Stimulated activated CD4-positive, alpha-beta T cell treated with anti-CD3 and anti-CD28 coated beads, Interleukin-12 subunit alpha, Interleukin-12 subunit beta, amount 100 ng/mL, for 4 hours (primary cell): ENCODE results near the gene KLK7.
"Not testable (repeated sequence)": the region's sequence is repeated elsewhere in the genome, so short reads cannot be mapped to it uniquely, and the experiment has no call there.

Source experiments
- DNase-seq: peaks from one replicate; pipeline ENCODE4 v3.0.0-alpha.2; 2020

KLK7 gene

GRCh38 chr19:51010066-51010795 lies 26.5 kb upstream of the KLK7 start:
- no peak for DNase-seq

DNA sequence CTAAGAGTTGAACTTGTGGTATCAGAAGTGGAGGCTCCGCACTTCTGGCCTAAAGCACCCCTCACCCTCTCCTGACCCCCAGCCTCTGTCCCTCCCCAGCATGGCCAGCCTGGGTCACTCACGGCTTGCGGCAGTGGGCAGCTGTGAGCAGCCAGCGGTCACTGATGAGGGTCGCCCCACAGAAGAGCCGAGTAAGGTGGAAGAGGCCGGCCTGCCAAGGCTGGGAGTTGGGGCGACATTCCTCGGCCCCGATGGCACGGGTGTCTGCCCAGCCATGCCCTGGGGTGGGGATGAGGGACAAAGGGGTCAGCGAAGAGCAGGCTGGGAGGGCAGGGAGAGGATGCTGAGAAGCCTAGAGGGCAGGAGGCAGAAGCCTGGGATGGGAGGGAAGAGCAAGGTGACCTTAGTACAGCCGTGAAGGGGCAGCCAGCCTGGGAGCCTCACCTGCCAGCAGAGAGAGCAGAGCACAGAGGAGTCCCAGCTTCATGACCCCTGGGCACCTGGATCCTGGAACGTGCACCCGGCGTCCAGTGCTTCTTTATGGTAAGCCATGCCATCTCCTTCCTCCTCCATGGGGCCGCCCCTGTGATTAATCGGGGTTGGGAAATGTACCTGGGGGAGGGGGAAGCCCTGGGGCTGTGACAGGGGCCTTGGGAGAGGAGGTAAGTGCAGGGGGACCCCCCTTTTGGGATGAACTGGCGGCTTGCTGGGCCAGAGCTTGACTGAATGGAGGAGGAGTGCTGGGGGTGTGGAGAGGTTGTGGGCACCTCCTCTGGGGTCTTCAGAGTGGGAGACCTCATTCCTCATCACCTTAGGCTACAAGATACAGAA lies 25.6 kb upstream of the KLK7 start:
- no peak for DNase-seq

DNA sequence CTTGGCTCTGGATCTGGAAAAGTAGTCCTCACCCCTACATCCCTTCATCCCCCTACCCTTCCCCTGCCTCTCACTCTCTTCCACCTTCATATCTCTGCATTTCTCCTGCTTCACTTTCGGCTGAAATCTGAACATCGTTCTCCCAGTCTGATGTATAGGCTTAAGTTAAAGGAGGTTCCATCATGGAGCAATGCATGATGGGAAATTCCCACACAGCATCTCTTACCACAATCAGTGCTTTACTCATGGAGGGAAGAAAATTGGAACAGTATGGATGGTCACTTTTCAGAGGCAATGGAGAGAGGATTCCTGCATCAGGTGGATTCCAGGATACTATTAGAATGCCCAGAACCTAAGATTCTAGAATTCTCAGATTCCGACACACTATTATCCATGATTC lies 23.8 kb upstream of the KLK7 start:
- no peak for DNase-seq

DNA sequence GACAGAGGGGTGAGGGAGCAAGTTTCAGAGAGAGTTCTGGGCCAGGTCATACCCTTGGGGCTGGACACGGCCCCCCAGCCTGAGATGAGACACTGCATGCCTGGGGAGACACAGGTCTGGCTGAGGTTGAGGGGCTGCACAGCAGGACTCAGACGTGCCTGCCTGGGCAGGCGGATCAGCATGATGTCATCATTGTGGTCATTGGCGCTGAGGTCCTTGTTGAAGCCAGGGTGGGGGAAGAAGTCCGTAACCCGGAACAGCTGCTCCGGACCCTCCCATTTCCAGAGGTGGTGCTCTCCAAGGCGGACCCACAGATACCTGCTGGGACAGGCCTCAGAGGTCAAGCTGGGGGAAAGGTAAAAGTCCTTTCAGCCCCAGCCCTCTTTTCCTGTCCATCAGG lies 22.7 kb upstream of the KLK7 start:
- no peak for DNase-seq

GRCh38 chr19:51005248-51005647 lies 21.5 kb upstream of the KLK7 start:
- no peak for DNase-seq

DNA sequence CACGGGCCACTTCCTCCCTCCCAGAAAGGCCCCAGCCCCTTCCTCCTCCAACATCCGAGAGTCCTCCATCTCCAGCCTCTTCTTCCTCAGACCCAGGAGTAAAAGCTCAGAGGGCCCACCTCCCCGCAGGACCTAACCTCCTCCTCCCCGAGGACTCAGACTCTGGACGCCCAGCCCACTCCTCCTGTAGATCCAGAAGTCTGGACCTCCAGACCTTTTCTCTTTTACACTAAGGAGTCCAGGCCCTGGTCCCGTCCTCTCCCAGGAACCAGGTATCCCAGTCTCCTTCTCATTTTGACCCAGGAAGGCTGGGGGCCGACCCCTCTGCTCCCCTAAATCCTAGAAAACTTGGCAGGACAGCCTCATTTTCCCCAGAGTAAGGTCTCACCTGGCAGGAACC lies 19.6 kb upstream of the KLK7 start:
- DNase-seq: no peak

DNA sequence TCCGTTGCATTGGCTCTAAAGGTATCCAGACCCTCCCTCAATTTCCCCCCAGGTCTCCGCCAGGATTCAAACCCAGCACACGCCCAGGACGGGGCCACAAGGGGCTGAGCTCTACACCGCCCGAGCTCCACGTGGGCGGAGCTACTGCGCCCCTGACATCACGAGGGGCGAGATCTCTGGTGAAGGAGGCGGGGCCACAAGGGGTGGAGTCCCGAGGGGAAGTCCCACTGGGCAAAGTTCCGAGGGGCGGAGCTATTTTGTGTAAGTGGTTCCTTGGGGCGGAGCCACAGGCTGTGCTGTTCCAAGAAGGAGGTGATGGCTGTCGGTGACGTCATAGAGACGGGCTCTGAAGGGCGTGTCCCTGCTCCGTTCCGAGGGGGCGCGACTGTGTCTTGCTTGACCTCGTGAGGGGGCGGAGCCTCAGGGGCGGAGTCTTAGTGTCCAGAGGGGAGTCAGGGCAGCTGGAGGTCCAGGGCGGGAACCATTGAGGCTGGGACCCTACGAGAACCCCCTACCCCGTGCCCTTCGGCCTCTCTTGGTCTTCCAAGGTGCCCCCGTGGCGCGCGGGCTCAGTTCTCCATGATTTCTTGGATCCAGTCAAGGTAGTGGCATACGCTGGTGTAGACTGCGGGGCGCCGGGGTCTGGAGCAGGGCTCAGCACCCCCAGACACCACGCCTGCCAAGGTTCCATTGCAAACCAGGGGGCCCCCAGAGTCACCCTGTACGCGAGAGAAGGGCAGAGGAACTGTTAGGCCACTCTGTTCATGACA lies 19.0 kb upstream of the KLK7 start:
- DNase-seq: no peak

DNA sequence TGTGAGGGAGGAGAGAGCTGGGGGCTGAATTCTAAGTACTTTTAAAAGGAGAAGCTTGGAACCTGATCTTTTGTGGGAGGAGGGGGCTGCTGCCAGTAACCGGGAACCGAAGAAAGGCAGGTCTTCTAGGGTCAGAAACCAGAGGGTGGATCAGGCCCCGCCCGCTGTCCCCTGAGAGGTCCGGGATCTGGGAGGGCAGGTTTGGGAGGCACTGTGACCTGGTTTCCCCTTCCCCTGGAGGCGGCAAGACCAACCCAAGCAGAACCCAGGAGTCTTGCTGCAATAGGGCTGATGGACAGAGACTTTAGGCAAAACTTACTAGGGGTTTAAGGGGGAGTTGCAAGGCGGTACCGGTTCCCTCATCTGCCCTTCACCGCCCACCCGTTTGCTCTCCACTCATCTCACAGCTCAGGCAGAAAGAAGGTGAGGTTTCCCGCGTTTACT lies 18.4 kb upstream of the KLK7 start:
- no peak for DNase-seq

GRCh38 chr19:51001515-51001914 lies 17.8 kb upstream of the KLK7 start, which contains the start of gene KLK8:
TSS of gene KLK8 (minus strand) at chr19:51001604. CDS start at chr19:51001167, 437 bp downstream.
- no peak for DNase-seq

GRCh38 chr19:51000981-51001380 lies 17.3 kb upstream of the KLK7 start:
- DNase-seq: no peak

DNA sequence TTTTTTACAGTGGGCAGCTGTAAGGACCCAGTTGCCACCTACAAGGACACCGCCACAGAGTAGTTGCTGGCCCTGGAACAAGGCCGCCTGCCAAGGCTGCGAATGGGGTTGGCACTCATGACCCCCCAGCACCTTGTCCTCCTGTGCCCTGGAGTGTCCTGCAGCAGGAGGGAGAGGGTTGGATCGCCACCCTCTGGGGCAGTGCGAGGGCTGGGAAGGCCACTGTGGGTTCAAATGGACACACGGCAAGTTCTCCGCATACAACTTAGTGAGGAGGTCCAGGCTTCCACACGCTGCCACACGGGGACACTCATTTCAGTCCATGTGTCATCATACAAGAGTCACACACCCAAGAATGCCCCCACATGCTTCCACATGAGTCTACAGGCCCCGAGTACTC lies 16.7 kb upstream of the KLK7 start:
- no peak for DNase-seq

DNA sequence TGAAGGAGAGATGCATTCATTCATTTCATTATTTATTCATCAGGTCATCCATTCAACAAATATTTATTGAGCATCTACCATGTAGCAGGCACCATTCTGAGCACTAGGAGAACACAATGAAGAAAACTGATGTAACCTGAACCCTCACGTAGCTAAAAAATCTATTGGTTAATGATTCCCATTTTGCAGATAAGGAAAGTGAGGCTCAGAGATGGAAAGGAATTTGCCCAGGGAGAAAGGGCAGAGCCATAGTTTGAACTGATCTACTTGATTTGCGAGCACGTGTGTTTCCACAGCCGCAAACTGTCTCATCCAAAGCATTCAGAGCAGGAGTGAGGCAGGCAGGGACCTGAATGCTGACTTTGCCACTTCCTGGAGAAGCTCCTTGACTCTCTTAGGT lies 15.0 kb upstream of the KLK7 start:
- no peak for DNase-seq

- DNase-seq: no peak
These were observed 14.3 kb upstream of the KLK7 start for GRCh38 chr19:50998061-50998460.

- no peak for DNase-seq
These were observed 10.4 kb upstream of the KLK7 start for GRCh38 chr19:50994129-50994528.

DNA sequence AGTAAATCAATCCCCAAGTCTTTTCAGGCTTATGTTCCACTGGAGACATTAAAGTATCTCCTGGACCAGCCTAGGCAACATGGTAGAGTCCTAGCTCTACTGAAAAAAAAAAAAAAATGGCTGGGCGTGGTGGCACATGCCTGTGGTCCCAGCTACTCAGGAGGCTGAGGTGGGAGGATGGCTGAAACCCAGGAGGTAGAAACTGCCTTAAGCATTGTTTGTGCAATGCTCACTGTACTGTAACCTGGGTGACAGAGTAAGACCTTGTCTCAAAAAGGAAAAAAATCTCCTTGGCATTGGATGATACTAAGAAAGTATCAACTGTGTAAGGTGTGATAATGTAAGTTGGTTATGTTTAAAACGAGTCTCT lies 8.9 kb upstream of the KLK7 start:
- no peak for DNase-seq

- not testable (repeated sequence) for DNase-seq
These were observed 699 bp upstream of the KLK7 start for GRCh38 chr19:50984416-50984815.

DNA sequence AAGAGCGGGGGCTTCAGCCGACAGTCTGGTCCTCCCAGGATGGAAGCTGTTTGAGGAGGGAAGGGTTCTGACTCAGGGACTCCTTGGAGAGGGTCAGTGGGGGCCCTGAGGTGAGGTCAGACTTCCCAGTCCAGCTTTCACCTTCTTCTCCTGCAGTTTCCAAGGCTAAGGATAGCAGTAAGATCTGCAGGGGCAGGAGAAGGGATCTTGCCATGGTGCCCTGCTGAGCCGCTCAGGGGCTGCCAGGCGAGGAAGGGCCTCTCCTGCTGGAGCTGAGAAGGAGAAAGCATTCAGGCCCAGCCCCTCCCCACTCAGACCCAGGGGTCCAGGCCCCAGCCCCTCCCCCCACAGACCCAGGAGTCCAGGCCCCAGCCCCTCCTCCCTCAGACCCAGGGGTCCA lies 1.5 kb downstream of the KLK7 start:
- DNase-seq: no peak

DNA sequence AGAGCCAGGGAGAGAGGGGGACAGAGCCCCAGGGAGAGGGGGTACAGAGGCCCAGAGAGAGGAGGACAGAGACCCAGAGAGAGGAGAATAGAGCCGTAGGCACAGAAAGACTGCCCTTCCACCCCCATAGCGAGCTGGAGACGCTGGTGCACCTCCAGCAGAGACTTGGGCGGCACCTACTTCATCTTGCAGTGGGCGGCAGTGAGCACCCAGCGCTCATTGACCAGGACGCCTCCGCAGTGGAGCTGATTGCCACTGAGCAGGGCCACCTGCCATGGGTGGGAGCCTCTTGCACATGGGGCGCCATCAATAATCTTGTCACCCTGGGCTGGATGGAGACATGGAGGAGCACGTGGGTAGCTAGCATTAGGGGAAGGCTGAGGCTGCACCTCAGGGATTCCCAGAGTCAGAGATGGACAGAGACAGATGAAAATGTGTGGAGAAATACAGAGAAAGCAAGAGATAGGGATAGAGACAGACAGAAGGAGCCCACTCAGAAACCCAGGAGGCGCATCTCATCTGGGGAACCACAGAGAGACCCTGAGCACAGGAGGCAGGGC lies 2.0 kb downstream of the KLK7 start:
- no peak for DNase-seq

- DNase-seq: no peak
These were observed 3.5 kb downstream of the KLK7 start for GRCh38 chr19:50980208-50980607.

DNA sequence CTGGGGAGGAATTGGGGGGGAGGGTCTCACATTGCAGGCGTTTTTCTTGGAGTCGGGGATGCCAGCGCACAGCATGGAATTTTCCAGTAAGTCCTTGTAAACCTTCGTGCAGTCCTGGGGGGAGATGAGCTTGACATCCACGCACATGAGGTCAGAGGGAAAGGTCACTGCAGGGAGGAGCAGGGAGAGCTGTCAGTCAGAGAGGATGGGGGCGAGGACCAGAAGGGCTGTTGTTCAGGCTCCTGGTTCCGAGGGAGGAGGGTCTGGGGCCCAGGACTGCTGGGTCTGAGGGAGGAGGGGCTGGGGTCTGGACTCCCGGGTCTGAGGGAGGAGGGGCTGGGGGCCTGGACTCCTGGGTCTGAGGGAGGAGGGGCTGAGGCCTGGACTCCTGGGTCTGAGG lies 4.0 kb downstream of the KLK7 start:
- DNase-seq: no peak

- no peak for DNase-seq
These were observed 4.8 kb downstream of the KLK7 start for GRCh38 chr19:50978772-50979390.

- DNase-seq: no peak
These were observed 6.1 kb downstream of the KLK7 start for GRCh38 chr19:50977626-50978025.

DNA sequence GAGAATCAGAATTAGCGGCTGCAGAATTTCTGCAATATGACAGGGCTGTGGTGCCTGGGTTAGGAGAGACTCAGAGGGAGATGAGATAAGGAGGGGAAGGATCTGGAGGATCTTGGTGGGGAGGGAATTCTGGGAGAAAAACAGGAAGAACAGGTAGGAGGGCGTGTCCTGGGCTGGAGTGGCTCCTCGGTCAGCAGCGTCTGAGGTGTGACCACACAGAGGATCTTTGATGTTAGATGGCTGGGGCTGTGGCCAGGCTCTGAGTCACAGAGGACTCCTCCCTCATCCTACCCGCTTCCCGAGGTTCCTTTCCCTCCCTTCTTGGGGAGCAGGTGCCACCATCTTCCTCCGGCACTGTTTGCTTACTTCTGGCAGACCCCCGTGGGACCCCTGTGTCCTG lies 8.0 kb downstream of the KLK7 start:
- no peak for DNase-seq
